GM15510 (cell line): Measurements from ENCODE around the gene SLIT3.

Experiments used
- POLR2A ChIP-seq: IDR thresholded peaks from 3 replicates; pipeline ENCODE4 v1.6.1; 2011; ENCODE audit warnings: borderline replicate concordance; ENCODE audit not compliant: insufficient read length; ENCODE audit errors: extremely low read depth

SLIT3 gene

GRCh38 chr5:169139480-169140050 lies 161.4 kb downstream of the SLIT3 start:
- no peak for TF ChIP-seq POLR2A

GRCh38 chr5:169133531-169133930 lies 167.4 kb downstream of the SLIT3 start:
- no peak for TF ChIP-seq POLR2A

DNA sequence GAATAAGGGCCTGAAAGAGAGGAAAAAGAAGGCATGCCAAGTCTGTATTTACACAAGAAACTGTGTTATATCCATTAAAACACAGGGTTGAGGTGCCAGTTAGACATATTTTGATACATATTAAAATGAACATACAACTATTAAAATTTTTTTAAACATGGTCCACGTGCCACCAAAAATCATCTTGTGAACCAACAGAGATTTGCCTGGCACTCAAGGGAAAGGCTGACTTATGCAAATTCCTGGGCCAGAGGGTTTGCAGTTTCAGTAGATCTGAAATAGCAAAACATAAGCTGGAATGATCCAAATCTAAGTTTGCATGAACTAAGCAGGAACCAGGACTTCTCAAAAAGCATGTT lies 168.7 kb downstream of the SLIT3 start:
- no peak for TF ChIP-seq POLR2A

DNA sequence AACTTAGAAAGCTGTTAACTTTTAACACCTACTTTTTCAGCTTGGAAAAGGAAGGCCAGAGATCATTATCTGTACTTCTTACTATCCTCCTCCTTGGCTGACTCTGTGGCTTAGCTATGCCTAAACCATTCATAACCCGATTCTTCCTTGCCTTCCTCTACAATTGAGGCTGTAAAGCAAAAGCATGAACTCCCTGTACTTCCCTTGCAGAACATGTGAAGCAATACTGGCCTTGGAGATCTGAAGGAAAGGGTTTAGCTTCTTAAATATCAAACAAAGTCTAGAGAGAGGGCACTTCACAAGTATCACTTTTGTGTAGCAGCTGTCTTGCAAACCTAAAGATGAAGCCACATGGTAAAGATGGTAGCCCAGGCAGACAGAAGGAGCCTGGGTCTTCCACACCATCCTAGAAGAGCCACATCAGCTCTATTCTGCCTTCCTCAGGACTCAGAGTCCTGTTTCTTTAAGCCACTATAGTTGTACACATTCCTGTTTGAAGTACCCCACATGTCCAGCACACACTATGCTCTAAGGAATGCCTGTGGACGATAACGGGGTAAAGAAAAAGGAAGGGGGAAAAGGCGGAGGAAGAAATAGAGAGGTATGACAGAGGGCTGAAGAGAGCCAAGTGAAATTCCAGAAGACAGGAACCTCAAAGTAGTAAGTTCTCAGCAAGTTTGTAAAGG lies 169.2 kb downstream of the SLIT3 start:
- no peak for TF ChIP-seq POLR2A

GRCh38 chr5:169128679-169129078 lies 172.3 kb downstream of the SLIT3 start:
- no peak for TF ChIP-seq POLR2A

DNA sequence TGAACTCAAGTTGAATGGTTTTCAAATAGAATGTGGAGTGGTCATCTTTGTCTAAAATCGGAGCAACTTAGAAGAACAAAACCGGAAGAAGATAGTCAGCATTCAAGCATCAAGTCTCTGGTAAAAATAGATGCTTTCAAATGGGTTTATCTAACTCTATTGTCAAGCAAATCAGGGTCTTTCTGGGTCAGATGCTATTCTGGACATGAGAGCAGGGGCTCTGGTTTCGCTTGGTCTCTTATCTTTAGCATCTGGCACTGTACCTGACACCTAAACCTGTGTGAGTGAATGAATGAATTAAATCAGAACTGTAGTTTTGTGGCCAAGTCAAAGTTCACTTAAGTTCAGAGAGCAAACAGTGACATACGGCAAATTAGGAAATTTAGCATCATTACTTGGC lies 173.5 kb downstream of the SLIT3 start:
- no peak for TF ChIP-seq POLR2A

DNA sequence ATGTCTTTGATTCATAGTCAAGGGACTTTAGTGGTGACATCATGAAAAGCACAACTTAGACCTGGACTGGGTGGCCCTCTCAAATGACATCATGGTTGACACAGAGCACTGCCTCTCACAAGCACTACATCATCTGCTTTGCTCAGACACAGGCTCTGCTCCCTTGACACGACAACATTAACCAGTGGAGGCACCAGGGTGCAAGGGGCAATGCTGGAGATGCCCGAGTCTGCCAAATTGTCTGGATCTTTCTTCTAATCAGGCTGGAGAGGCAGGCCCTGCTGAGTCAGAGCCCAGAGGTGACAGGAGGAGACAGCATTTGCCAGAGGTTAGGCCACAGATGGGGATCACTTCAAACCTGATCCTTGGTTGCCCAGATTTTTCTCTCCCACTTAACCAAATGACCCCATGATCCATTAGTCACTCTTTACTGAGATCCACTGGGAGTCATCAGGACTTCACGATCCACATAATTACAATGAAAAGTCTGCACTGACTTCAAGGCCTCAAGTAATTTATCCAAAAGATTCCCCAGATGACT lies 174.4 kb downstream of the SLIT3 start:
- no peak for TF ChIP-seq POLR2A

- TF ChIP-seq POLR2A = no peak
Observed at GRCh38 chr5:169125571-169125970, 175.4 kb downstream of the SLIT3 start.

- TF ChIP-seq POLR2A = no peak
Observed at GRCh38 chr5:169122951-169123350, 178.0 kb downstream of the SLIT3 start.

- no peak for TF ChIP-seq POLR2A
Observed at GRCh38 chr5:169121630-169122420, 179.1 kb downstream of the SLIT3 start.

GRCh38 chr5:169119288-169120048 lies 181.5 kb downstream of the SLIT3 start:
- no peak for TF ChIP-seq POLR2A

DNA sequence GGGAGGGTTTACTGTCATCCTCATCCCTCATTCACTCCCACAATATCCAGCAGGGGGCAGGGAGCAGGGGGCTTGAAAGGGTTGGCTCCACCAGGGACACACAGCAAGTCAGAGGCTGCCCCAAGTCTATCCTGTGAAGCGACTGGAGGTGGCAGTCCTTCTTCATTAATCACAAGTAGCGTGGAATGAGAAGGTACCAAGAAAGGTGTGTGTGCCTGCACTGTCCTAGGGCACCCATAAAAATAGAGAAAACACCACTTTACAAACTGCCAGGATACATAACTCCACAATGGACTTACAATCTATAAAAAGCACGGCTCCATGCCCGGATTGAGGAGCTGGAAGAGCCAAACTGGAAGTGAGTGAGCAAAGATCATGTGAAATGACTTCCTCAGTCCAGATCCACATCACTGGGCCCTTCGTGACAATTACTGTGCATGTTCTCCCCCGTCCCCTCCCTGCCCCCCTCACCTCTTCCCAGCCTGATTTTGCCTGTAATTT lies 183.9 kb downstream of the SLIT3 start:
- TF ChIP-seq POLR2A = no peak

DNA sequence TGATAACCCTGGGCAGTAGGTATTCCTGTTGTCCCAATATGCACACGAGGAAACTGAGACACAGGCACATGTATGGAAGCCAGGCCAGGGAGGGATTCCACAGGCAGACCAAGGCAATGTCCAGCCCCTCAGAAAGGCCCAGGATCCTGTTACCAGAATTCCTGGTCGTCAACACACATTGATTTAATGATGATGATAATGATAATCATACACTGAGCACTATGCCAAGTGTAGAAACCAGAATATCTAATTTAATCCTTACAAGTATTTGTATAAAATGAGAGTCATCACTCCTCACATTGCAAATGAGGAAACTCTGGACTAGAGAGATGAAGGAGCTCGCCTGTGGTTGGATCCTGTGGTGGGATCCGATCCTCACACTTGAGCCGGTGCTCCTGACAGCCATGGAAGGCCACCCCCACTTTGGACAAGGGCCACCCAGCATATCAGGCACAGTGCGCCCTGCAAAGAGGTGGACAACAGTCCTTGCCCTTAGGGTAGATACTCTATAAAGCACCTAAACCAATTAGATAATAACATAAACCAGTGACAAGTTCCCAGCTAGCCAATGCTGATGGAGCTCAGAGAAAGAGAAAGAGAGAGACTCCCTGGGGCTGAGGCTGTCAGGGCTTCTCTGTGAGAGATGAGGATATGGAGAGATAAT lies 185.3 kb downstream of the SLIT3 start:
- TF ChIP-seq POLR2A = no peak

DNA sequence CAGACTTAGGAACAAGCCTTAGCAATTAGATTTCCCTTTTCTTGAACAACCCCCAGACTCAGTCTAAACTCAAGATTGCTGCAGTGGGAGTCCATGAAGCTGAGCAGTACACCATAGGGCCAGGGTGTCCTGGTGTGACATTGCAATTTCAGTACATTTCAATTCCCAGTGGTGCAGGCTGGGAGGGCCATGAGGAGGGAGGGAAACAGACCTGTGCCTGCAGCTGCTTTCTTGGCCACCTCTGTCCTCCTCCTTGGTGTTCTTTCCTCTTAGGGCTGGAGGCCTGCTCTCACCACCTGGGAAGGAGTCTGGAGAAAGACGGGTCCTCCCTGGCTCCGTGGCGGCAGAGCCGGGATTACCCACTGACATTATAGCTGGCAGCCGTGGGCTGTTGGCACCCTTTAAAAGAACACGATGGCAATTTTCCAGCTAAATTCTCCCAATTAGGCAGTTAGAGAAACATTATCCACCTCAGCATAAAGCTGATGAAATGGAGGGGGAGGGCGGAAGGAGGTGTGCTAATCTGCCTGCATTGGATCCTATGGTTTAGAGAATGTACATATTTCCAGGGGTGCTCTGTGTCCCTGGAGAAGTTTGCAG lies 186.4 kb downstream of the SLIT3 start:
- no peak for TF ChIP-seq POLR2A
